Measurements from ENCODE around the gene WHAMM. TPM values are rescaled to one million over a fixed set of nuclear protein-coding genes. Genes with fewer than 3 reads are reported as not detected.
"Not testable (repeated sequence)": the region's sequence is repeated elsewhere in the genome, so short reads cannot be mapped to it uniquely, and the experiment has no call there.

The WHAMM gene
- total RNA-seq, 1 donor from 2014 or later = 8.1 TPM

DNA sequence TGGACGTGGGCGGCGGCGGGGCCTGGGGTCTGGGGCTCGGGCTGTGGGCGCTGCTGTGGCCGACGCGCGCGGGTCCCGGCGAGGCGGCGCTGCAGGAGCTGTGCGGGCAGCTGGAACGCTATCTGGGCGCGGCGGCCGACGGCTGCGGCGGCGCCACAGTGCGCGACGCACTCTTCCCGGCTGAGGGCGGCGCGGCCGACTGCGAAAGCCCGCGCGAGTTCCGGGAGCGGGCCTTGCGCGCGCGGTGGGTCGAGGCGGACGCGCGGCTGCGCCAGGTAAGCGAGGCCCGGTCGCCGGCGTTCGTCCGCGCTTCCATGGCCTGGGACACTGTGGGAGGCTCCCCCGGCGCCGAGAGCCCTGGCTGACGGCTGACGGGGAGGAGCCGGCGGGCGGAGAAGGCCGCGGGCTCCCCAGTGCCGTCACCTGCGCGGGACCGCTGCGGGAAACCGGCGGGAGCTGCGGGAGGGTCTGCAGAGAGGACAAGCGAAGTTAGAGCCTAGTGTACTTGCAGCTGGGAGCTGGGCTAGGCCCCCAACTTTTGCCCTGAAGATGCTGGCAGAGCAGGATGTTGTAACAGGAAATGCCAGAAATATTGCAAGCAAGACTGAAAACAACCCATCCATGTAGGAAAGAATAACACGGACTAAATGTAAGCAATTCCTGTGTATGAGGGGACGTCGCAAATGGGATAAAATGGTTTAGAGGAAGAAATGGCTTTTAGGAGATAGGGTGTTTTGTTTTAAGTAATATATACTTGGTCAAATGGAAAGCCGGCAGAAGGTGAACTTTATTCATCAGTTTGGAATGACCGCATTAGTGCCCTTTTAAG is 847 bp downstream of the WHAMM start:
- Mint-ChIP-seq H3K27ac (peak overlapping the region; percentile 95), H3K27me3 (no peaks in the 10 kb centered on the region), H3K9me3 (ENCODE audit: low read depth) (no peaks in the 10 kb centered on the region), H3K4me3 (ENCODE audit: low read depth) (peak overlapping the region; percentile 83), H3K36me3 (ENCODE audit: insufficient read depth) (peaks cover 2% of the 10 kb centered on the region), H3K4me1 (ENCODE audit: low read depth) (peaks cover 14% of the 10 kb centered on the region)
- peak; percentile 51 for DNase-seq (ENCODE audit: low spot score, unreplicated experiment)
- TF ChIP-seq CTCF (IDR thresholded peaks at IDR 0.05; ENCODE audit: unreplicated experiment) = no peak

DNA sequence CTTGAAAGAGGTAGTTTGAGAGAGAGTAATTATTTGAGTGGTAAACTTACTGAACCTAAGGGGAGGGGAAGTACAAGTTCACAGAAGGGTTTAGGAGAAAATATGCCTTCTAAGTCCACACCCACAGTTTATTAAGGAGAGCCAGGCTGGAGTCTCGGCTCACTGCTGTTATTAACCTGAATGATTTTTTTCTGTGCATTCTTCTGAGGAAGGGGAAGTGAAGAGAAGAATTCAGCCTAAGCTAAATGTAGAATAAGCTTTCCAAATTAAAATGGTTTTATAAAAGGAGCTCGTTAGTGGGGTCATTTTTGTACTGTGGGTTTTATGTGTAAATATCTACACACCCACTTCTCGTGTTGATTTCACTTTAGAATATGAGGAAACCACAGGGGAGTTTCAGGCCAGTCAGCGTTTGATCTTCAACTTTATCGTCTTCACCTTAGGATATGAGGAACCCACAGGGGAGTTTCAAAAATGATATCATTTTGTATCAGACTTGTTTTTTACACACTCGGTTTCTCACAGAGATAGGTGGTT is 1.5 kb downstream of the WHAMM start:
- peaks cover 2% of the 10 kb centered on the region for H3K36me3 Mint-ChIP-seq (ENCODE audit: insufficient read depth)
- H3K9me3 Mint-ChIP-seq (ENCODE audit: low read depth) = no peaks in the 10 kb centered on the region
- H3K4me3 Mint-ChIP-seq (ENCODE audit: low read depth) = peak overlapping the region; percentile 83
- H3K27ac Mint-ChIP-seq = peak overlapping the region; percentile 95
- no peaks in the 10 kb centered on the region for H3K27me3 Mint-ChIP-seq
- no peak for DNase-seq (ENCODE audit: low spot score, unreplicated experiment)
- peaks cover 14% of the 10 kb centered on the region for H3K4me1 Mint-ChIP-seq (ENCODE audit: low read depth)
- no peak for TF ChIP-seq CTCF (IDR thresholded peaks at IDR 0.05; ENCODE audit: unreplicated experiment)

DNA sequence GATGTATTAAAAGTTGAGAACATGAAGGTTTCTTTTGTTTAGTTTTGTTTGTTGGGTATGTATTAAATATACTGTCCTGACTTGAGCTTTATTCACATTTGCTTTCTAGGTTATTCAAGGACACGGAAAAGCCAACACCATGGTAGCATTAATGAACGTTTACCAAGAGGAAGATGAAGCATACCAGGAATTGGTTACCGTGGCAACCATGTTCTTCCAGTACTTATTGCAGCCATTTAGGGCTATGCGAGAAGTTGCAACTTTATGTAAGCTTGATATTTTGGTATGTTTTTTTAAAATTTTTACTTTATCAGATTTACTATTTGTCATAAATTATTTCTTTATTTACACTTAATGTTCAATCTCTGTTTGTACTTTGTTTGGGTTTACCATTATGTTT is 3.6 kb downstream of the WHAMM start:
- H3K9me3 Mint-ChIP-seq (ENCODE audit: low read depth) = no peaks in the 10 kb centered on the region
- no peak for DNase-seq (ENCODE audit: low spot score, unreplicated experiment)
- peaks cover 11% of the 10 kb centered on the region for H3K36me3 Mint-ChIP-seq (ENCODE audit: insufficient read depth)
- no peak overlapping the region for H3K27ac Mint-ChIP-seq
- no peak for TF ChIP-seq CTCF (IDR thresholded peaks at IDR 0.05; ENCODE audit: unreplicated experiment)
- H3K4me3 Mint-ChIP-seq (ENCODE audit: low read depth) = no peak overlapping the region
- H3K4me1 Mint-ChIP-seq (ENCODE audit: low read depth) = peaks cover 14% of the 10 kb centered on the region
- H3K27me3 Mint-ChIP-seq = no peaks in the 10 kb centered on the region

GRCh38 chr15:82820128-82820527 is 10.7 kb downstream of the WHAMM start:
- Mint-ChIP-seq H3K4me3 (ENCODE audit: low read depth) (no peak overlapping the region), H3K4me1 (ENCODE audit: low read depth) (no peaks in the 10 kb centered on the region), H3K36me3 (ENCODE audit: insufficient read depth) (peaks cover 32% of the 10 kb centered on the region), H3K27me3 (no peaks in the 10 kb centered on the region), H3K9me3 (ENCODE audit: low read depth) (no peaks in the 10 kb centered on the region), H3K27ac (no peak overlapping the region)
- no peak for TF ChIP-seq CTCF (IDR thresholded peaks at IDR 0.05; ENCODE audit: unreplicated experiment)
- DNase-seq (ENCODE audit: low spot score, unreplicated experiment) = no peak

DNA sequence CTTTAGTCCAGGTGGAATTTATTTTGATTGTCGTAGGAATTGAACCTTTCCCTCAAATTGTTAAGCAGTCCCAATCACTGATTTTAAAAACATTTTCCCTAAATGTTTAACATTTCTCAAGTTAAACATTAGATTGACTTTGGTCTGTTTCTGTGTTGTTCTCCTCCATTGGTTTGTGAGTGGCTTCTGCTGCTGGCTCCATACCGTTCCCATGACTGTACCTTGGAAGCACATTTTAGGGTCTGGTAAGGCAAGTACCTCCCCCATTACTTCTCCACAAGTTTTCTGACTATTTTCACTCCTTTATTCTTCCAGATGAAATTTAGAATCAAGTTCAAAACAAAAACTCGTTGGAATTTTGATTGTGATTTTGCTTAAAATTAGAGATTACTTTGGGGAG is 12.0 kb downstream of the WHAMM start:
- H3K27ac Mint-ChIP-seq; H3K4me3 Mint-ChIP-seq (ENCODE audit: low read depth); H3K9me3 Mint-ChIP-seq (ENCODE audit: low read depth); DNase-seq (ENCODE audit: low spot score, unreplicated experiment); H3K4me1 Mint-ChIP-seq (ENCODE audit: low read depth); H3K27me3 Mint-ChIP-seq: not testable (repeated sequence)
- peaks cover 34% of the 10 kb centered on the region for H3K36me3 Mint-ChIP-seq (ENCODE audit: insufficient read depth)

DNA sequence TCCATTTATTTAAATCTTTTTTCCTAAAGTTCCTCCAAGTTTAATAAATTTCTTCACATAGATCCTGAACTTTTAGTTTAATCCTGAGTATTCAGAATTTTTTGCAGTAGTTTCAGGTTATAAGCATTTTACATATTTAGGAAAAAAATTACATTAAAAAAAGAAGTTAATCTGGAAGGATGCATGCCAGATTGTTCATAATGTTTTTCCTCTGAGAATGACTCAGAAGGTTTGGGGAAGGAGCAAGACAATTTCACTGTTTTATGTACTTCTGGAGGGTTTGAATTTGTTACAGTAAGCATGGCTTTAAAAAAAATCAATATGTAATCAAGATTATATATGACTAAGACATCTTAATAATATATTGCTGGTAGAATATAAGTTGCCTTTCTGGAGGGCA is 12.4 kb downstream of the WHAMM start:
- not testable (repeated sequence) for H3K27me3 Mint-ChIP-seq; H3K4me1 Mint-ChIP-seq (ENCODE audit: low read depth); H3K27ac Mint-ChIP-seq; H3K4me3 Mint-ChIP-seq (ENCODE audit: low read depth); H3K9me3 Mint-ChIP-seq (ENCODE audit: low read depth); DNase-seq (ENCODE audit: low spot score, unreplicated experiment)
- H3K36me3 Mint-ChIP-seq (ENCODE audit: insufficient read depth) = peaks cover 33% of the 10 kb centered on the region

Measured in progenitor cell of endocrine pancreas (in vitro differentiated cells).